Stimulated activated CD8-positive, alpha-beta memory T cell treated with anti-CD3 and anti-CD28 coated beads, Interleukin-15, amount 100 ng/mL, for 4 hours (primary cell): ENCODE data around the gene RAB3IP.
"Not testable (repeated sequence)": the region's sequence is repeated elsewhere in the genome, so short reads cannot be mapped to it uniquely, and the experiment has no call there.

Experiments
- DNase-seq, 2 donors: peaks; one replicate each; pipeline ENCODE4 v3.0.0-alpha.2; 2020; ENCODE audit warnings: low read depth in 2 of 2

RAB3IP gene

GRCh38 chr12:69835081-69835480 lies 96.4 kb downstream of the RAB3IP start:
- no peak for DNase-seq

DNA sequence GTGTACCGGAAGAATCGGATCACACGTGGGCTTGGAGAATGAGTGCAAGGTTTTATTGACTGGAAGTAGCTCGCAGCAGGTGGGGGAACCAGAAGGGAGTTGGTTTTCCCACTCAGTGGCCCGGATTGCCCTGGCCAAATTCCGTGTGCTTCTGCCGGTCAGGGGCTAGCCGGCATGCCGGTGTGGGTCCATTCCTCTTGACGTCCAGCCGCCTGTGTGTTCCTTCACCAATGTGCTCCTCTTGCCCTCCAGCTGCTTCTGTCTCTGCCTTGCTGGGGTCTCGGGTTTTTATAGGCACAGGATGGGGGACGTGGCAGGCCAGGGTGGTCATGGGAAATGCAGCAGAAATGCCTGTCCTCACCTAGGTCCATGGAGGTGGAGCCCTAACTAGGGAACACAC lies 97.4 kb downstream of the RAB3IP start:
- no peak for DNase-seq

DNA sequence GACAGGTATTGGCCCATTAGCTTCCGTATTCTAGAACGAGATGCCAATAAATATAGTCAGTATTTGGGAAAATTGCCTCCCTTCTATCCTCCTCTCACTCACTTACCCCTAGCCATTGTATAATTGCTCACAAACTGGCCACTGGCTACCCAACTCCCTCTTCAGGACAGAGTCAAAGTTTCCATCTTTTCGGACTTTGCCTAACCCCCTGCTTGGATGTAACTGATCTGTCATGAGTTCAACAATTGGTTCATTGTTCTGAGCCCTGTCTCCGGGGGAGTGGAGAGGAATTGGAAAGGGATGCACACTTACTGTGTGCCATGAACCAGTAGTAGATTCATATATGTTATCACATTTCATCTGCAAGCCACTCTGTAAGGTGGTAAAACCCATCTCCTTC lies 98.5 kb downstream of the RAB3IP start:
- no peak for DNase-seq

DNA sequence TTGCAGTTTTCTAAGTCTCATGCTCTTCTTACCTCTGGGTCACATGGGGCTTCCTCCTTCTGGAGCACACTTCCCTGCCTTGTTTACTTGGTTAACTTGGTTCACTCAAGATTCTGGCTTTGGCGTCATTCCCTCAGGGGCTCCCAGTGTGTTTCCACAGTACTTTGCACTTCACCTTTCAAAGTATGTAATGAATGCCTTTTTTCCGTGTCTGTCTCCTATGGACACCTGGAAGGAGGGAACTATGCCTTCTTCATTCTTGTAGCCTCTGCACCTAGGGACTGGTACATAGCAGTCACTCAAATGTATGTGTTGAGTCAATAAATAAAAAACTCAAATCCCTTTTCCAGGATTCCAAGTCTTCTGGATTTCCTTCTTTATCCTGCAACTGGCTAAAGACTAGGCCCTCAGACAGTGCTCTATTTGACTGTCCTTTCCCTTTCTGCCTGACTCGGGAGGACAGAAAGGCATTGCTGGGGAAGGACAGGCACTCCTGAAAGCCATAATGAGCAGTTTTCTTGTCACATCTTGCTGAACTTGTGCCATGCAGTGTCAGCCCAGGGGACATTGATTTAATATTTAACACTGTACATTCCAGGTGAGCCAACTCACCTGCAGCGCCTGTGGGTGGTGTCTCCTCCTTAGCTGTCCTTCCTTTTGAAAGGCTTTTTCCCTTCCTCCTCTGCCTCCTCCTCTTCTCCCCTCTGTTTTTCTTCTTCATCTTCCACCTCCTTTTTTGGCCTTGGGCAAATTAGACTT lies 99.2 kb downstream of the RAB3IP start:
- DNase-seq: no peak

DNA sequence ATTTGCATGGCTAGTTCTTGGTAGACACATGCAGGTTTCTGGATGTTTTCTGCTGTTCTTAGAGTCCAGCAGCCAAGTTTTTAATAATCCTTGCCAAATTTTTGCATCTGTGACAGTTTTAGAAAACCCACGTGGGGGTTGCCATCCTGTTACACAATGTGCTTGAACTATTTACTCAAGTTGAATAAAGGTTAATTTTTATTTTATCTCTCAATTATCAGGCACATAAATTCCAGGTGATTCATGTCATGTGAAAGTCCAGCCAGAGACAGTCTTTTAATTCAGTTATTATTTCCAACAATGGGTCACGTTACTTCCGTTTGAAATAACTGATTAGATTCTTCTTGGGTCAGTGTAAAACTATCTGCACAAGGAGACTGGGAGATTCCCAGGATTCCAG lies 102.1 kb downstream of the RAB3IP start:
- DNase-seq: no peak

DNA sequence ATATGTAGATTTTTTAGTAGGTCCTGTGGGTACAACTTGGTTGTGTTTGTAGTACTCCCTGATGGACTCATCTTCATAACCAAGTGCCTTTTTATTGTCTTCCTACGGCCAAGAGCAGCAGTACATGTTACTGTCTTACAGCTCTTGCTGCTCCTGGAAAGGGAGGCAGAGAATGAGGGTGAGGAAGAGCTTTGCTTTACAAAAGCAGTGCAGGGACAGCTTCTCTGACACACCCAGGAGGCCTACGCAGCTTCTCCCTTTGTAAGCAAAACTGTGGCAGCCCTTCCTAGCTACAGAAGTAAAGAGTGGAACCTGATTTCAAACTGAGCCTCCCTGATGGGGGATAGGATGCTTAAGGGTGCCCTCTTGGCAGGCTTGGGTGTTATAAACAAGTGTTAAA lies 104.9 kb downstream of the RAB3IP start:
- DNase-seq: no peak

- no peak for DNase-seq
These were observed 105.8 kb downstream of the RAB3IP start for GRCh38 chr12:69844416-69844815.

DNA sequence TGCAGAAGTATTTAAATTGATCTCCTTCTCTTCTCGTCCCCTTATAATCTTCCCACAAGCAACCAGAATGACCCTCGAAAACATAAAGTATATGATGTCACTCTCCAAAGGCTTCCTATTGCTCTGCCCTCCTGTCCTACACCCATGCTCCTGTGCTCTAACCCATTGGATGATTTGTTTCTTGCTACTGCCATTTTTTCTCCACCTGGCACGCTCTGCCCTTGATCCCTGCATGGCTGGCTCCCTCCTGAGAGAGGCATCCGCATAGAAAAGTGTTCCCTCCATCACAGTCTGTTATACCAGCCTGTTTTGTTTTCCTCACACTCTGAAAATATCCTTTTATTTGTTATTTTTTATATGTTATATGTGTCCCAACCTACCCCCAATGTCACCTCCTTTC lies 106.2 kb downstream of the RAB3IP start:
- no peak for DNase-seq

DNA sequence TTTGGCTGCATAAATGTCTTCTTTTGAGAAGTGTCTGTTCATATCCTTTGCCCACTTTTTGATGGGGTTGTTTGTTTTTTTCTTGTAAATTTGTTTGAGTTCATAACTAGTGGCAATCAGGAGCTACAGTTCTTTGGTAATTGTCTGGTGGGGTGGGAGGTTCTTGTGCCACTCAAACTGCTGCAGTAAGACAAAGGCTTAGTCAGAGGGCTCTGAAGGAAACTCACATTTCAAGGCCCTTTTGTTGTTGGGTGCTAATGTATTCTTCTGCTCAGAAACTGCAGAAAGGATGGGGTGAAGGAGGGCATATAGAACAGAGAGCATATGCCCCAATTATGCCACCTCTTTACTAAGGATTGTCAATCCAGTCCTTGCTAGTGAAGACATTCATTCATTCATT lies 108.3 kb downstream of the RAB3IP start:
- DNase-seq: no peak

DNA sequence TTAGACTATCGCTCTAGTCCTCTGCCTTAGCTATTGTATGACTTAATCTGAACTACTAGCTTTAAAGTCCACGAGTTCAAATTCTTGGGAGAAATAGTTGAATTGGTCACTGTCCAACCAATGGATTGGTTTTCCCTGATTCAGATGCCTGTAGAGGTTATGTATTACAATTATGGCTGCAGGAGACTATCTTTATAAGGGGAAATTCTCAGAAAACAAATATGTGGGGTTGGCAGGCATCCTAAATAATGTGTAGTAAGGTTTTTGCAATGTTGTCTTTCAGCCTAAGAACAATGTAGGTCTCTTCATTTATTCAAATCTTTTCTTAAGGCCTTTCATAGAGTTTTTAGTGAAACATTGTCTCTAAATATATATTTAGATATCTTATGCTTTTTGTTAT lies 113.3 kb downstream of the RAB3IP start:
- no peak for DNase-seq

GRCh38 chr12:69853176-69853961 lies 114.7 kb downstream of the RAB3IP start:
- DNase-seq: not testable (repeated sequence)

DNA sequence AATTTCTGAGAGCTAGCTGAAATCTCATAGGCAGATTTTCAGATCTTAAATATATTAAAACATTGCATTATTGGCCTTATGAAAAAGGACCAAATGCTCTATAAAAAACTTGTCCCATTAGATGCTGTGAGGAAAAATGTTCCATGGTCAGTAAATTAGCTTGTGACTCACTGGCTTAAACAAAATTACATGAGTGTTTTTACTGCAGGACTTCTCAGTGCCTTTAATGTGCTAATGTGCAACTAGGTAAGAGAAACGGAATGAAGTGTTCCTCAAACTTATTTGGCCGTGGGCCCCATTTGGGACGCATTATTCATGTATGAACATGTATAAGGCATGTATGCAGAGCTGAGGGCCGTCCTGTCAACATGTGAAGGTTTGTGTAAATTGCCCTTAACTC lies 128.0 kb downstream of the RAB3IP start:
- no peak for DNase-seq

DNA sequence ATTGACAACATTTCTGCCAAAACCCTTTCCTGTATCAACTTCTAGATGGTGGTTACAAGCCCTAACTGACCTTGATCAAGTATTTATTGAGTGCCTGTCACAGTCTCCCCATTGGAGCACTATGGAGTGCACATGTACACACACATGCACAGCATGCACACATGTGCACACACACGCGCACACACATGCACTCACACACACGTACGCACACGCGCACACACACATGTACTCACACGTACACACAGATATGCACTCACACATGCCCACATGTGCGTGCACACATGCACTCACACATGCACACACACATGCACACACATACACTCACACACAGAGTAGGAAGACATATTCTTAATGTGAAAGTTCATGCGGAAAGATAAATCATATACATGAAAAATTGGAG lies 130.0 kb downstream of the RAB3IP start:
- no peak for DNase-seq

DNA sequence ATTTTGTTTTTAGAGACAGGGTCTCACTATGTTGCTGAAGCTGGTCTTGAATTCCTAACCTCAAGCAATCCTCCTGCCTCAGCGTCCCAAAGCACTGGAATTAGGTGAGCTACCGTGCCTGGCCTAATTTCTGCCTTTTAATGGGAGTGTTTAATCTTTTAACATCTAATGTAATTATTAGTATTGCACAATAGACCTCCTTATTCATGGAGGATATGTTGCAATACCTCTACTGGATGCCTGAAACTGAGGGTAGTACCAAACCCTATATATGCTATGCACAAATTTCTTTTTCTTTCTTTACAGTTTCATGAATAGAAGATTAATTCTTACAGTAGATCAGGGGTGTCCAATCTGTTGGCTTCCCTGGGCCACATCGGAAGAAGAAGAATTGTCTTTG lies 134.1 kb downstream of the RAB3IP start:
- no peak for DNase-seq
